Measurements from ENCODE around the gene TFE3. TPM values are rescaled to one million over a fixed set of nuclear protein-coding genes. Genes with fewer than 3 reads are reported as not detected.

The TFE3 gene
- total RNA-seq, 4 donors from 2014 or later = 29.3 to 44.5 (median 34.7) TPM

- H3K36me3 ChIP-seq = no peaks in the 10 kb centered on the region
- no peaks in the 10 kb centered on the region for H3K4me1 ChIP-seq
- no peak overlapping the region for H3K4me3 ChIP-seq
- no peak for ATAC-seq
- H3K9me3 ChIP-seq = no peaks in the 10 kb centered on the region
- intact Hi-C loops (cut with DNase I; ENCODE audit: low total_unique reads) = no loop called here
- no peak overlapping the region for H3K27ac ChIP-seq
- in situ Hi-C loops (cut with MboI; ENCODE audit: low sequenced_read_pairs in 4 of 4) = no loop called here
- no peaks in the 10 kb centered on the region for H3K27me3 ChIP-seq
- DNase-seq = no peak
- TF ChIP-seq, protein P1, sequence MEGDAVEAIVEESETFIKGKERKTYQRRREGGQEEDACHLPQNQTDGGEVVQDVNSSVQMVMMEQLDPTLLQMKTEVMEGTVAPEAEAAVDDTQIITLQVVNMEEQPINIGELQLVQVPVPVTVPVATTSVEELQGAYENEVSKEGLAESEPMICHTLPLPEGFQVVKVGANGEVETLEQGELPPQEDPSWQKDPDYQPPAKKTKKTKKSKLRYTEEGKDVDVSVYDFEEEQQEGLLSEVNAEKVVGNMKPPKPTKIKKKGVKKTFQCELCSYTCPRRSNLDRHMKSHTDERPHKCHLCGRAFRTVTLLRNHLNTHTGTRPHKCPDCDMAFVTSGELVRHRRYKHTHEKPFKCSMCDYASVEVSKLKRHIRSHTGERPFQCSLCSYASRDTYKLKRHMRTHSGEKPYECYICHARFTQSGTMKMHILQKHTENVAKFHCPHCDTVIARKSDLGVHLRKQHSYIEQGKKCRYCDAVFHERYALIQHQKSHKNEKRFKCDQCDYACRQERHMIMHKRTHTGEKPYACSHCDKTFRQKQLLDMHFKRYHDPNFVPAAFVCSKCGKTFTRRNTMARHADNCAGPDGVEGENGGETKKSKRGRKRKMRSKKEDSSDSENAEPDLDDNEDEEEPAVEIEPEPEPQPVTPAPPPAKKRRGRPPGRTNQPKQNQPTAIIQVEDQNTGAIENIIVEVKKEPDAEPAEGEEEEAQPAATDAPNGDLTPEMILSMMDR (IDR thresholded peaks at IDR 0.05 in 4 of 5, conservative IDR thresholded peaks at IDR 0.05 in 1 of 5) = no peak
- no peak for TF ChIP-seq POLR2A (IDR thresholded peaks at IDR 0.05)
These were observed 23.4 kb downstream of the TFE3 start for GRCh38 chrX:49019599-49020249.

GRCh38 chrX:49019050-49019449, 24.1 kb downstream of the TFE3 start:
- Histone ChIP-seq H3K27ac (no peak overlapping the region), H3K36me3 (no peaks in the 10 kb centered on the region), H3K27me3 (no peaks in the 10 kb centered on the region), H3K4me3 (no peak overlapping the region), H3K4me1 (no peaks in the 10 kb centered on the region), H3K9me3 (no peaks in the 10 kb centered on the region)
- DNase-seq (no peak), ATAC-seq (no peak)
- in situ Hi-C loops (cut with MboI; ENCODE audit: low sequenced_read_pairs in 4 of 4) = no loop called here
- TF ChIP-seq, protein P1 (IDR thresholded peaks at IDR 0.05 in 4 of 5, conservative IDR thresholded peaks at IDR 0.05 in 1 of 5) = no peak
- TF ChIP-seq POLR2A (IDR thresholded peaks at IDR 0.05) = no peak
- intact Hi-C loops (cut with DNase I; ENCODE audit: low total_unique reads) = no loop called here

DNA sequence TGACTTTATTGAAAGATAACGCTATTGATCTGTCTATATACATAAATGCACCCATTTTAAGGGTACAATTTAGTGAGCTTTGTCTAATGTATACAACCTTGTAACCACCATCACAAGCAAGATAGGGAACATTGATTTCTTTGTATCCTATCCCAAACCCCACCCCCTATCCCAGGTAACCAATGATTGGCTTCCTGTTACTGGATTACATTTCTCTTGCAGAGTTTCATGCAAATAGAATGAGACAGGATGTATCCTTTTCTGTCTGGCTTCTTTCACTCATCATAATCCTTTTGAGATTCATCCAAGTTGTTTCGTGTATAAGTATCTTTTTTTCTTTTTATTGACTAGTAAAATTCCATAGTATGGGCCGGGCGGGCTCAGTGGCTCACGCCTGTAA, 39.5 kb downstream of the TFE3 start:
- ATAC-seq (no peak), DNase-seq (no peak)
- TF ChIP-seq, protein P1 (IDR thresholded peaks at IDR 0.05 in 4 of 5, conservative IDR thresholded peaks at IDR 0.05 in 1 of 5) = no peak
- no peak for TF ChIP-seq POLR2A (IDR thresholded peaks at IDR 0.05)
- H3K27me3 ChIP-seq = no peaks in the 10 kb centered on the region
- H3K4me1 ChIP-seq = peaks cover 3 to 7% of the 10 kb centered on the region in 2 donors
- H3K27ac ChIP-seq = no peak overlapping the region
- H3K9me3 ChIP-seq = no peaks in the 10 kb centered on the region
- in situ Hi-C loops (cut with MboI; ENCODE audit: low sequenced_read_pairs in 4 of 4) (no loop called here), intact Hi-C loops (cut with DNase I; ENCODE audit: low total_unique reads) (loop anchor here (5.0 kb wide), 1 partner anchor 106 kb away; the partner anchor contains the start of genes PQBP1 and TIMM17B)
- H3K4me3 ChIP-seq = no peak overlapping the region
- H3K36me3 ChIP-seq = peaks cover 0 to 4% of the 10 kb centered on the region in 2 donors

GRCh38 chrX:49002091-49002935, 40.8 kb downstream of the TFE3 start, which contains the start of gene GRIPAP1:
Gene GRIPAP1, minus strand, starts transcription at chrX:49002264. Its CDS starts 35 bp downstream, at chrX:49002229.
- in situ Hi-C loops (cut with MboI; ENCODE audit: low sequenced_read_pairs in 4 of 4) = no loop called here
- peak within 1 kb of the TSS; percentile 69 to 89 (median 75) for H3K4me3 ChIP-seq
- H3K9me3 ChIP-seq = no peaks in the 10 kb centered on the region
- ATAC-seq (peak; percentile 96 to 97), DNase-seq (peak; percentile 47 to 61)
- H3K4me1 ChIP-seq = peaks cover 3 to 7% of the 10 kb centered on the region in 2 donors
- H3K27ac ChIP-seq = peak within 1 kb of the TSS; percentile 77 to 89 (median 83)
- TF ChIP-seq, protein P1 (IDR thresholded peaks at IDR 0.05 in 4 of 5, conservative IDR thresholded peaks at IDR 0.05 in 1 of 5) = no peak
- TF ChIP-seq POLR2A (IDR thresholded peaks at IDR 0.05) = peak; percentile 46 to 53
- H3K36me3 ChIP-seq = peaks cover 0 to 14% of the 10 kb centered on the region in 2 donors
- no peaks in the 10 kb centered on the region for H3K27me3 ChIP-seq
- intact Hi-C loops (cut with DNase I; ENCODE audit: low total_unique reads) = loop anchor here (1.0 to 5.0 kb wide), 2 partner anchors 41 to 105 kb away; partner anchors contain the start of genes PQBP1, TFE3 and TIMM17B

All from gastrocnemius medialis (tissue), 4 donors.